Neuronal stem cell (in vitro differentiated cells): Measurements from ENCODE around the gene PDE10A.
"Not testable (repeated sequence)": the region's sequence is repeated elsewhere in the genome, so short reads cannot be mapped to it uniquely, and the experiment has no call there.

Source experiments
- DNase-seq: peaks from one replicate; pipeline ENCODE4 v3.0.0-alpha.2; 2013; ENCODE audit warnings: low spot score
- H2AFZ ChIP-seq: one replicate; pipeline ENCODE4 v1.6.1; 2013; ENCODE audit warnings: mild to moderate bottlenecking, low read length, inconsistent platforms
- H2AK5ac ChIP-seq: 2 replicates; pipeline ENCODE4 v1.6.1; 2013; ENCODE audit warnings: low read depth, mild to moderate bottlenecking, inconsistent platforms, low read length, moderate library complexity, mixed read lengths
- H2BK120ac ChIP-seq: 2 replicates; pipeline ENCODE4 v1.6.1; 2013; ENCODE audit warnings: low read depth, mild to moderate bottlenecking, inconsistent platforms, low read length, moderate library complexity, mixed read lengths
- H2BK12ac ChIP-seq: one replicate; pipeline ENCODE4 v1.6.1; 2013; ENCODE audit warnings: low read length, inconsistent platforms
- H2BK15ac ChIP-seq: 2 replicates; pipeline ENCODE4 v1.6.1; 2013; ENCODE audit warnings: mild to moderate bottlenecking, low read length, inconsistent platforms, mixed read lengths
- H2BK5ac ChIP-seq: one replicate; pipeline ENCODE4 v1.6.1; 2013; ENCODE audit warnings: inconsistent platforms, mild to moderate bottlenecking, low read length, moderate library complexity
- H3K14ac ChIP-seq: one replicate; pipeline ENCODE4 v1.6.1; 2013; ENCODE audit warnings: low read length, inconsistent platforms
- H3K18ac ChIP-seq: 2 replicates; pipeline ENCODE4 v1.6.1; 2013; ENCODE audit warnings: low read length, inconsistent platforms
- H3K23ac ChIP-seq: 2 replicates; pipeline ENCODE4 v1.6.1; 2013; ENCODE audit warnings: low read depth, mild to moderate bottlenecking, mixed read lengths, low read length, inconsistent platforms; ENCODE audit not compliant: poor library complexity
- H3K27ac ChIP-seq: replicated peaks from 3 replicates; pipeline ENCODE4 v1.5.1; 2013; ENCODE audit warnings: low read length, inconsistent platforms
- H3K27me3 ChIP-seq, 3 experiments: 2 replicates each; pipeline ENCODE4 v1.6.1; 2013; ENCODE audit warnings: low read length in 3 of 3, mild to moderate bottlenecking in 2 of 3, inconsistent platforms in 1 of 3, low read depth in 1 of 3, mixed read lengths in 1 of 3, moderate library complexity in 1 of 3; ENCODE audit not compliant: control insufficient read depth in 3 of 3, insufficient read depth in 3 of 3
- H3K36me3 ChIP-seq, 2 donors: replicated peaks in 1 of 2; 2 replicates each; pipeline ENCODE4 v1.6.1; 2013; ENCODE audit warnings: low read length in 2 of 2; ENCODE audit not compliant: control insufficient read depth in 2 of 2, insufficient read depth in 2 of 2
- H3K4ac ChIP-seq: 2 replicates; pipeline ENCODE4 v1.6.1; 2013; ENCODE audit warnings: inconsistent platforms, mild to moderate bottlenecking, low read length, moderate library complexity
- H3K4me1 ChIP-seq, 2 donors: 1 replicate in 1 of 2; 2 replicates in 1 of 2; pipeline ENCODE4 v1.6.1; 2013; ENCODE audit warnings: low read length in 2 of 2, low read depth in 1 of 2; ENCODE audit not compliant: control insufficient read depth in 2 of 2, insufficient read depth in 1 of 2
- H3K4me2 ChIP-seq: one replicate; pipeline ENCODE4 v1.6.1; 2013; ENCODE audit warnings: mild to moderate bottlenecking, low read length, inconsistent platforms; ENCODE audit not compliant: insufficient read depth, poor library complexity, severe bottlenecking
- H3K4me3 ChIP-seq, 2 donors: 2 replicates each; pipeline ENCODE4 v1.5.1; 2013; ENCODE audit warnings: low read length in 2 of 2, mild to moderate bottlenecking in 2 of 2, inconsistent platforms in 1 of 2, moderate library complexity in 1 of 2
- H3K79me1 ChIP-seq: one replicate; pipeline ENCODE4 v1.6.1; 2013; ENCODE audit warnings: low read depth, mild to moderate bottlenecking, inconsistent platforms, low read length, moderate library complexity
- H3K9ac ChIP-seq: one replicate; pipeline ENCODE4 v1.6.1; 2013; ENCODE audit warnings: mild to moderate bottlenecking, low read depth, low read length, inconsistent platforms; ENCODE audit not compliant: poor library complexity
- H3K9me3 ChIP-seq, 2 donors: replicated peaks in 1 of 2; 2 replicates each; pipeline versions ENCODE3 to v1.6.1; 2013; ENCODE audit warnings: low read length in 2 of 2, mild to moderate bottlenecking in 2 of 2, inconsistent platforms in 1 of 2, low read depth in 1 of 2, mixed read lengths in 1 of 2, moderate library complexity in 1 of 2; ENCODE audit not compliant: control insufficient read depth in 2 of 2, insufficient read depth in 1 of 2
- H4K8ac ChIP-seq: one replicate; pipeline ENCODE4 v1.6.1; 2013; ENCODE audit warnings: low read depth, mild to moderate bottlenecking, inconsistent platforms, low read length, moderate library complexity
- H4K91ac ChIP-seq: one replicate; pipeline ENCODE4 v1.6.1; 2013; ENCODE audit warnings: low read length, low read depth, mild to moderate bottlenecking, inconsistent platforms; ENCODE audit not compliant: poor library complexity
- WGBS, 2 donors: extraction: QIAGEN DNeasy Blood & Tissue Kit; methylation state at CpG; one replicate each; pipeline ENCODE4 v1.1.7; 2013; ENCODE audit warnings: missing lambda C conversion rate in 2 of 2, mixed read lengths in 1 of 2; ENCODE audit not compliant: insufficient read length in 2 of 2, insufficient replicate concordance in 1 of 2; ENCODE audit errors: extremely low coverage in 2 of 2; 5-methylcytosine and 5-hydroxymethylcytosine counted together

PDE10A gene

DNA sequence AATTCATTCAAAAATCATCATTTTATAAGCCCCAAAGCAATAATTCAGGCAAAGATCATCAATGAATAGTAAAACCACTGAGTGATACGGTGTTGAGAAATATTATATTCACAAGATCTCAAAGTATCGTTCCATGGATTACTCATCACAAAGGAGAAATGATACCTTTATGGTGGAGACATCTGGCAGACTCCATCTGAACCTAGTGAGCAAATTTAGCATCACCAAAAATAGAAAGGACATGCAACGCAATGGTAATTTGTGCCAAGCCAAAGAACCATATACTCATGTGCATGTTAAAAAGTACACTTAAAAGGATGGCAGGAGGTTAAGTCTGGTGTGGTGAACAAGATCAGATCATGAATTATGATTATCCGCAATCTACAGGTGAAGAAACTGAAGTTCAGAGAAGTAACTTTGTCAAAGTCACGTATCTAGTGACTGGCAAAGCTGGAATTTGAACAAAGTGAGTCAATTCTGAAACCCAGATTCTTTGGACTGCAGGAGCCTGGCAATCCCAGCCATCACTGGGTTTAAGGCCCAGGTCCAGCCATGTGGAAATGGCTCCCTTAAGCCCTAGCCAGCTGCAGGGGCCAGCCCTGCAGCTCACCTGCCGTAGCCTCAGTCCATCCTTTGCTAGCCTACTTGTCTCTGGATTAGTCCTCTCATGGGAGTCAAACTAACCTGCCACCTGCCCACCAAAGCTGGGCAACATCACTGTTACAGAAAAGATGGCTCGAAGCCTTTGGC is 68.3 kb downstream of the PDE10A start:
- Histone ChIP-seq H2AK5ac (no peak overlapping the region), H4K91ac (no peak overlapping the region), H2BK12ac (no peak overlapping the region), H3K9ac (no peak overlapping the region), H3K27me3 (no peaks in the 10 kb centered on the region), H3K4me2 (no peak overlapping the region), H3K4ac (no peak overlapping the region), H3K23ac (no peak overlapping the region), H2AFZ (no peak overlapping the region), H2BK120ac (no peak overlapping the region), H3K14ac (no peak overlapping the region), H3K4me3 (no peak overlapping the region), H3K4me1 (peaks cover 4 to 8% of the 10 kb centered on the region in 2 donors), H3K36me3 (no peaks in the 10 kb centered on the region), H3K79me1 (peaks cover 2% of the 10 kb centered on the region), H2BK5ac (no peak overlapping the region), H3K9me3 (peaks cover 0 to 21% of the 10 kb centered on the region in 2 donors), H2BK15ac (no peak overlapping the region), H3K27ac (no peak overlapping the region), H4K8ac (no peak overlapping the region), H3K18ac (no peak overlapping the region)
- no CpG with 5 or more reads among the region's 7 CpGs for WGBS, 2 donors
- no peak for DNase-seq

GRCh38 chr6:165592947-165593346 is 70.1 kb downstream of the PDE10A start:
- not testable (repeated sequence) for H2BK12ac ChIP-seq, H3K14ac ChIP-seq, H3K27ac ChIP-seq, H3K27me3 ChIP-seq, H2AFZ ChIP-seq, H3K4ac ChIP-seq, H2BK15ac ChIP-seq, H4K91ac ChIP-seq, H2AK5ac ChIP-seq, H4K8ac ChIP-seq, H3K4me3 ChIP-seq, H2BK5ac ChIP-seq, H2BK120ac ChIP-seq, H3K4me2 ChIP-seq, H3K4me1 ChIP-seq, H3K23ac ChIP-seq, H3K18ac ChIP-seq, DNase-seq, H3K36me3 ChIP-seq, H3K79me1 ChIP-seq, H3K9ac ChIP-seq
- no CpG with 5 or more reads among the region's 4 CpGs for WGBS, 2 donors
- H3K9me3 ChIP-seq = peaks cover 0 to 21% of the 10 kb centered on the region in 2 donors

DNA sequence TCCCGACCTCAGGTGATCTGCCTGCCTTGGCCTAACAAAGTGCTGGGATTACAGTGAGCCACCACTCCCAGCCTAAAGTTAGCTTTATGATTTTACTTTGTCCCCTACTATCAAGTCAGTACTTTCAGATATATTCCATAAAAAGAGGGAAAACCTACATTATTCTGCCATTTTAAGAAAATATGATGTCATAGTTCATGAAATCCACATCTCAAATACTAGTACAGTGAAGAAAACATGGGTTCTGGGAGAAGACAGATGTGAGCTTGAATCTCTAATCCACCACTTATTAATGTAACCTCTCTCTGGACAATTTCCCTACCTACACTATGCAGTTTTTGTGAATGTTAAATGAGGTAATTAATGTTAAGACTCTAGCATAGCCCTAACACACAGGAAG is 74.5 kb downstream of the PDE10A start:
- H3K4me3 ChIP-seq = no peak overlapping the region
- H2BK15ac ChIP-seq = no peak overlapping the region
- no peak overlapping the region for H2BK5ac ChIP-seq
- H2BK12ac ChIP-seq = no peak overlapping the region
- peaks cover 2 to 7% of the 10 kb centered on the region in 2 donors for H3K36me3 ChIP-seq
- H3K79me1 ChIP-seq = peaks cover 4% of the 10 kb centered on the region
- no peak overlapping the region for H2AK5ac ChIP-seq
- no peaks in the 10 kb centered on the region for H3K27me3 ChIP-seq
- H4K8ac ChIP-seq = no peak overlapping the region
- H3K14ac ChIP-seq = no peak overlapping the region
- H2BK120ac ChIP-seq = no peak overlapping the region
- H3K4me1 ChIP-seq = peaks cover 0 to 13% of the 10 kb centered on the region in 2 donors
- peaks cover 3 to 30% of the 10 kb centered on the region in 2 donors for H3K9me3 ChIP-seq
- H3K27ac ChIP-seq = no peak overlapping the region
- H3K4me2 ChIP-seq = no peak overlapping the region
- H3K18ac ChIP-seq = no peak overlapping the region
- no peak overlapping the region for H3K23ac ChIP-seq
- WGBS, 2 donors = no CpG with 5 or more reads among the region's 1 CpG
- no peak overlapping the region for H3K9ac ChIP-seq
- no peak overlapping the region for H3K4ac ChIP-seq
- no peak for DNase-seq
- no peak overlapping the region for H2AFZ ChIP-seq
- no peak overlapping the region for H4K91ac ChIP-seq

DNA sequence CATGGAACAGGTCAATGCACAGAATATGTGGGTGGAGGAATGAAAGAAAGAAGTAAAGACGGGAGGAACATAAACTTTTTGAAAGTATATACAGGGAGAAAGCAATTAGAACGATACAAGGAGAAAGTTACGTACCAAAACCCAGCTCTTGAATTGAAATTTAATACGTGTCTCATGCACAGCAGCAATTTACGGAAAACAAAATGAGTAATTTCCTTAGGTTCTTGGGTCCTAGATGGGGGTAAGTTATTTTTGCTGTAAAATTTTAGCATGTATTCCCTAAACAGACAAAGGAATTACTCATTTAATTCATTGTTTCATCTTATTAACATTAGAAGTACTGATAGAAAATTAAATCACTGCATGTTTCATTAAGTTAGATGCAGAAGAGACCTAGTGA is 75.8 kb downstream of the PDE10A start:
- Histone ChIP-seq H2BK15ac (no peak overlapping the region), H3K18ac (no peak overlapping the region), H3K79me1 (peaks cover 4% of the 10 kb centered on the region), H3K4me2 (no peak overlapping the region), H3K23ac (no peak overlapping the region), H2BK5ac (no peak overlapping the region), H3K14ac (no peak overlapping the region), H4K8ac (no peak overlapping the region), H3K27me3 (no peaks in the 10 kb centered on the region), H2AK5ac (no peak overlapping the region), H3K4me1 (peaks cover 0 to 13% of the 10 kb centered on the region in 2 donors), H3K36me3 (peaks cover 2 to 7% of the 10 kb centered on the region in 2 donors), H3K9ac (no peak overlapping the region), H3K4ac (no peak overlapping the region), H3K9me3 (peaks cover 3 to 25% of the 10 kb centered on the region in 2 donors), H2AFZ (no peak overlapping the region), H3K27ac (no peak overlapping the region), H3K4me3 (no peak overlapping the region), H2BK12ac (no peak overlapping the region), H2BK120ac (no peak overlapping the region), H4K91ac (no peak overlapping the region)
- WGBS, 2 donors = no CpG with 5 or more reads among the region's 5 CpGs
- DNase-seq = no peak
